Measurements from ENCODE around the gene SLC35F3.

SLC35F3 gene

DNA sequence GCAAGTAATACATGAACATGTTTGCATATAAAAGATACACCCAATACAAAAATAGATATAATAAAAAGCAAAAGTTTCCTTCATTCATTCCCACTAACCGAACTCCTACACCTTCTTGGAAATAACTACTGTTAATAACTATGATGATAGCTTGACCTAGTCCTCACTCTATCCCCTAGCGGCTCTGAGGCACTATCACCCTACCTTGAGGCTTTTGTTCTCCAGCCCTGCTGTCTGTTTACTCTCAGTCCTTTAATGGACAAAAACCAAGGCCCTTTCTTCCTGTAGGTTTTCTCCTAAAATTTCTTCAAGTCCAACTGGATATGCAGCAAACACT lies 186.6 kb downstream of the SLC35F3 start:
- DNase-seq (ENCODE audit: low read depth): no peak
- TF ChIP-seq CTCF (IDR thresholded peaks at IDR 0.05; ENCODE audit: insufficient read depth, low read depth, low read length, missing control alignments): no peak
- no peak overlapping the region for H3K4me3 ChIP-seq (ENCODE audit: low read depth, low read length)

- H3K4me3 ChIP-seq (ENCODE audit: low read depth, low read length): no peak overlapping the region
- no peak for DNase-seq (ENCODE audit: low read depth)
- no peak for TF ChIP-seq CTCF (IDR thresholded peaks at IDR 0.05; ENCODE audit: insufficient read depth, low read depth, low read length, missing control alignments)
Observed at GRCh38 chr1:234091876-234092275, 187.4 kb downstream of the SLC35F3 start.

- no peak overlapping the region for H3K4me3 ChIP-seq (ENCODE audit: low read depth, low read length)
- no peak for DNase-seq (ENCODE audit: low read depth)
- no peak for TF ChIP-seq CTCF (IDR thresholded peaks at IDR 0.05; ENCODE audit: insufficient read depth, low read depth, low read length, missing control alignments)
Observed at GRCh38 chr1:234093107-234093506, 188.6 kb downstream of the SLC35F3 start.

GRCh38 chr1:234093741-234094140 lies 189.3 kb downstream of the SLC35F3 start:
- no peak for TF ChIP-seq CTCF (IDR thresholded peaks at IDR 0.05; ENCODE audit: insufficient read depth, low read depth, low read length, missing control alignments)
- H3K4me3 ChIP-seq (ENCODE audit: low read depth, low read length): no peak overlapping the region

GRCh38 chr1:234094172-234094571 lies 189.7 kb downstream of the SLC35F3 start:
- no peak for DNase-seq (ENCODE audit: low read depth)
- no peak for TF ChIP-seq CTCF (IDR thresholded peaks at IDR 0.05; ENCODE audit: insufficient read depth, low read depth, low read length, missing control alignments)
- H3K4me3 ChIP-seq (ENCODE audit: low read depth, low read length): no peak overlapping the region

More at GRCh38 chr1:234093741-234094140, 189.3 kb downstream of the SLC35F3 start:
- no peak for DNase-seq (ENCODE audit: low read depth)

DNA sequence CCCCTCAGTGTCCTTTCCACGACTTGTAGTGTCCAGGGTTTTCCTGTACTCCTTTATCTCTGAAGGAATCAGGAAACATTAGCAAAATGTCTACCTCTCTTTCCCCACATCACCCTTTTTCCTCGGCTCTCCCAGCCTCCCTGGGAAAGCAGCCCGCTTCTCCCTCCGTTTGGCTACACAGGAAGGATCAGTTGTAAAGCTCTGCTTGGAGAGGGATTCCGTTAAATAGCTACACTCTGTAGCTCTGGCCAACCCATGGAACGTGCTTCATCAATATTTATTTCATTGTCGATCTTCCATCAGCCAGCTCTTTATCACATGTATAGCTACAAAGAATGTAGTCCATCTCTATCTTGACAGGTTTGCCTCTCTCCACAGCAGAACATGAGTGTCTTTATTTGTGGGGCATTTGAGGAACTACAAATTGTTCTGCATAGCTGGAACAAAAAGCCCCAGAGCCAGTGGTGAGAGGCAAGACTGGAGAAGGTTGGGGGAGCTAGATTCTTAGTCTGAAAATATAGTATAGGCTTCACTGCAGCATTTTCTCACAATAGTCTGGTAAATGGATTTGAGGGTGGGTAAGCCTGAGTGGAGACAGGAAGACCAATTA lies 191.8 kb downstream of the SLC35F3 start:
- no peak for DNase-seq (ENCODE audit: low read depth)
- H3K4me3 ChIP-seq (ENCODE audit: low read depth, low read length): no peak overlapping the region
- TF ChIP-seq CTCF (IDR thresholded peaks at IDR 0.05; ENCODE audit: insufficient read depth, low read depth, low read length, missing control alignments): no peak

GRCh38 chr1:234102583-234102982 lies 198.1 kb downstream of the SLC35F3 start:
- DNase-seq (ENCODE audit: low read depth): no peak
- no peak for TF ChIP-seq CTCF (IDR thresholded peaks at IDR 0.05; ENCODE audit: insufficient read depth, low read depth, low read length, missing control alignments)
- no peak overlapping the region for H3K4me3 ChIP-seq (ENCODE audit: low read depth, low read length)

Data from GM12865 (cell line).